Suprapubic skin (tissue), 4 donors: ENCODE data around the gene NME3.

Experiments used
- EP300 ChIP-seq: sonication (generic); formaldehyde crosslinking; IDR thresholded peaks from one replicate; pipeline ENCODE4 v1.6.1; 2017; ENCODE audit warnings: antibody characterized with exemption
- POLR2AphosphoS5 ChIP-seq, 3 donors: sonication (generic); formaldehyde crosslinking; IDR thresholded peaks; one replicate each; pipeline ENCODE4 v1.6.1; 2017; ENCODE audit warnings: antibody characterized with exemption in 3 of 3

GRCh38 chr16:1790611-1791255, 19.4 kb upstream of the NME3 start:
- TF ChIP-seq EP300 = no peak
- TF ChIP-seq POLR2AphosphoS5 (IDR thresholded peaks at IDR 0.05) = no peak
